ENCODE measurements around the gene SLC22A5.
"Not testable (repeated sequence)": the region's sequence is repeated elsewhere in the genome, so short reads cannot be mapped to it uniquely, and the experiment has no call there.

The SLC22A5 gene

DNA sequence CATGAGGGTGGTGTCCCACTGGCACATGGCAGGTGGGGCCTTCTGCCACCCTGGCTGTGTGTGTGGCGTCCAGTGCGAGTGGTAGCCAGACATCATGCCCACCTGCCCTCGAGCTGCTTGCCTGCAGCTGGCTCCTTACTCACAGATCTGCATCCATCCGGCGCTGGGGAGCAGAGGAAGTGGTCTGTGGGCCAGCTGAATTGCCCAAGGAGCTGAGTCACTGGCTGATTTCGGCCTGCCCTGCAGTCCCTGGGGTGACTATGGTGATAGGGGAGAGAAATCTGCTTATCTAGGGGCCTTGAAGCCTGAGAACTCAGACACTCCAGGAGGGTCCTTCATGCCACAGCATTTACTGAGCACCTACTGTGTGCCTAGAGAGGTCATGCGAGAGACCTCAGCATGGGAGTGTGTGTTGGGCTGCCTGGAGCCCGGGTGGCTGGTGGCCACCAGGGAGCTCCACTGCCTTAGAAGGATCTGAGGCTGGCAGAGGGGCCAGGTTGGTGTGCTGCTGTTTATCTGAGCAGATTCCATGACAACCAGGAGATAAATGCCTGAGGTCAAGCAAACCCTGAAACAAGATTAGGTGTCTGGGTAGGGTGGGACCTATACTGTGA is 57.1 kb downstream of the SLC22A5 start:
- peak in 1 of 2 donors; percentile 40 for DNase-seq (ENCODE audit: low read depth in 2 of 2, low spot score in 1 of 2)

DNA sequence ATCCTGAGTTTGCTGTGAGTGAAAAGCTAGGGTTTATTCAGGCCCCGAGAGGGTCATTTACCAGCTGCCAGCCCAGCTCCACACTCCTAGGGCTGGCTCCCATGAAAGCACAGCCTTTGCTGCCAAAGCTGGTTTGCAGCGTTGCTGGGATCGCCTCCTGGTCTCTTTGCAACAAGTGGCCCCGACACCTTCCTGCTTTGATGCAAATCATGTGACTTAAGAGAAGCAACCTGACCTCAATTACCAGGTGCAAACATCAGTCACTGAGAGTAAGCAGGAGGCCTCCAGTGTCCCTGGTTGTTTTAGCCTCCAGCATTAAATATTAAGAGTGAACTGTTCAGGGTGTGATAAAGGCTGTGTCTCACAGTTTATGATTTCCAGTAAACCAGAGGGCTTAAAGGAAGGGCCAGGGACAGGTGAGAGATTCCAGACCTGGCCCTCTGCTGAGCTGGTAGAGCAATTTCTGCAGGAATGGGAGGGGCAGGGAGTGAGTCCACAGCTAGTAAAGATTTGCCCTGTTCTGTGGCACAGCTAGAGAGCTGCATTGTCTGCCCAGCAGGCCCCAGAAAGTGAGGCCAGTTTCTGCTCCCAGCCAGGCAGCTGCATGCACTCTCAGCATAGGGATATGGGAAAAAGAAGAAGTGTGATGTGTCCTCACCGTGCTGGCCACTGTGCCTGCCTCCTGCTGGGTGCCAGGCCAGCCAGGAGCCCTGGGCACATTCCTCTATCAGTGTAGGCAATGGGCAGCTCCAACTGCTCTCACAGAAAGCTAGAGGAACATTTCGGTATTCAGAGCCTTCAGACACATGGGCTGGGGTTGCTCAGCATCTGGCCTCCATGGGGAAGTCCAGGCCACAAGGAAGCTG is 58.0 kb downstream of the SLC22A5 start:
- DNase-seq (ENCODE audit: low read depth in 2 of 2, low spot score in 1 of 2), result peak in 1 of 2 donors; percentile 54

DNA sequence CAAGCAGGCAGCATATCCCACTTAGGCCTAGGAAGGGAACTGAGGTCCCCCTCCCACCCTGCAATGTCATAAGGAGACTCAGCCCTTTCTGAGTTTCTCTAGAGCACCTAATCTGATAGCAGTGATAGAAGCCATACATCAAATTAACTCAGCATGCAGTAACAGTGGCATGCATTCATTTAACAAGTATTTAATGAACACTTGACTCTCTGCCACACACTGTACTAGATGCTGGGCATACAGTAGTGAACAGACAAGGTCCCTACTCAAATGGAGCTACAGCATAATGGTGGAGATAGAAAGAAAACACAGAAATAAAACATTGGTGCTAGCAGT is 58.6 kb downstream of the SLC22A5 start:
- no peak for DNase-seq (ENCODE audit: low read depth in 2 of 2, low spot score in 1 of 2)

DNA sequence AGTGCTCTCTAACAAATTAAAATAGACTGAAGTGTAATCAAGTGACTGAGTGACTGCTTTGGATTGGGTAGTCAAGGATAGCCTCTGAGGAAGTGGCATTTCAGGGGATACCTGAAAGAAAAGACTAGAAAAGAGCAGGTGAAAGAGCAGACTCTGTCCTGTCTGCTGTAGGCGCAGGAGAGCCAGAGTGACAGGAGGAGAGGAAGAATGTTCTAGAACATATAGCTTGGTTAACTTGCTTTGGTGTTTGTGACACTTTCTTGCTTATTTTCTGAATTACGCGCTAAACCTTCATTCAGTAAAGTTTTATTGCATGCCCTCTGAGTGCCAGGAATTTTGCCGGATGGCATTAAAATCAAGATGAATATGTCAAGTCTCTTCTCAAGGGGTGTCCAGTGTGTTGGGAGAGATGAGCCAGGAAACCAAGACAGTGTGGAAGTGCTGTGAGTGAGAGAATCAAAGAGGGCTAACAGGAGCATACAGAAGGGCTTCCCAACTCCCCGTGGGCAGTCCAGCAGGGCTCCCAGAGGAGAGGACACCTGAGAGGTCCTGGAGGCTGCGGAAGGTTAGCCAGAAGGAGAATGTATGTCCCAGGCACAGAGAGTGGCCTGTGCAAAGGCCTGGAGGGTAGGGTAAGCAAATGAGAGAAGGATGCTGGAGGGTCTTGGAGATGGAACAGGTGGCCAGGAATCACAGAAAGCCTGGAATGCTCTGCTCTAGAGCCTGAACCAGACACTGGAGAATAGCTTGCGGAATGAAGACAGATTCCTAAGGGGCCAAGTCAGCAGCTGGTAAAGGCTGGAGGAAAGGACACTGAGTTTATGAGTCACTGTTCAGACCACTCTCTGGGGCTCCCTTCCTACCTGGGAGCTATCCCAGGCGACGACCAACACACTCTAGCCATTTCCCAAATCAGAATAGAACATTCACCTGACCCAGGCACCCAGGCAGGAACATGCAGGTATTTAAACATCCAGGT is 59.3 kb downstream of the SLC22A5 start:
- DNase-seq (ENCODE audit: low read depth in 2 of 2, low spot score in 1 of 2), result no peak

DNA sequence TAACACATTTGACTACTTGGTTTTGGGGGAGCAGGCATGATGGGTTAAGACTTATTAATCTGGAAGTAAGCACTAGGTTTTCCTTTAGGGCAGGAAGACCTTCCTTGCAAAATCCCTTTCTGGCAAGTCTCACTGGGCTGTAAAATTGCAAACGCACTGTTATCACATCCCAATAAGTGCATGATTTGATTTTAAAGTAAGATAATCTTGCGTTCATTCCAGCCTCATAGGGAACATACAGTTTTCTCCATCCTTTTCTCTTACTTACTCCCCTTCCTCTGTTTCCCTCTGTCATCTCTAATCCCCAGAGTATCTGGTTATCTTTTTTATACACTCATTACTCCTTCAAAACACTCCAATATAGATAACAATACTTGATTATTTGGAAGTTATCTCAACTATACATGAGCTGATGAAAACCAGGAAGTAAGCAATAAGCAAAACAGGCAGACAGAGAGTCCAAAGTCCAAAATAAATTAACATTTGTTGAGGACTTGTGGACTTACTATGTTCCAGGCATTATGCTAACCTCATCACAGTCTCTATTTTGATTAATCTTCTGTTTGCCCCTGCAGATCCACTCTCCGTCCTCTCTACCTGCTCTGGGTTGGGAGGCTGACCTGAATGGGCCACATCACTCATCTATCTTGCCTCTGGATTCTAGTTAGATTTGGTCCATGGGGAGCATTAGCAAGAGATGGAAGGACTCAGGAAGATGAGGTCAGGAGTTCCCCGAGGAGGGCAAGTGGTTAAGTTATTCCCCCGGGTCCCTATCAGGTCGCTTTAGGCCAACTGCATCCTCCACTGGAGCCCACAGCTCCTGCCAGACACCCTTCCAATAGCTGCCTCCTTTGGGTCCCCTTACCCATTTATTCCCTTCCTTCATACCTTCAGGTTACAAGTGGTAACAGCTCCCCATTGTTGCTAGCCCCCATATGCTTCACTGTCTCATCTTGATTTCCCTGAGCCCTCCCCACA is 60.2 kb downstream of the SLC22A5 start:
- DNase-seq (ENCODE audit: low read depth in 2 of 2, low spot score in 1 of 2), result no peak

DNA sequence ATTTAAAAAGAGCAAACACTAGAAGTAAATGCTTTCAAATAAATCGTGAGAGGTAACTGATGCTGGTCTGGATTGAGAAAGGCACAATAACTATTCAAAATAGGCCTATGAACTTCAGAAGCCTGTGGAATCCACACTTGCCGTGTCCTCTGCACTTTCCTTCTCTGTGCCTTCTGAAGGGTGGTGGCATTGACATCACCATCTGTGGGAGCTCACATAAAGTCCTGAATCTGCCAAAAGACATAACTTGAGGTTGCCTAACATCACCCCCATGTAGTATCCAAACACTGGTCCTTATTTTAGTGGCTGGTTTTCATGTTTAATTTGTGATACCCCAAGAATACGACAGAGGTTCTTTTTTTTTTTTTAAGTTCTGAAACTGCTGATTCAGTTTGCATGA is 61.2 kb downstream of the SLC22A5 start:
- no peak for DNase-seq (ENCODE audit: low read depth in 2 of 2, low spot score in 1 of 2)

DNA sequence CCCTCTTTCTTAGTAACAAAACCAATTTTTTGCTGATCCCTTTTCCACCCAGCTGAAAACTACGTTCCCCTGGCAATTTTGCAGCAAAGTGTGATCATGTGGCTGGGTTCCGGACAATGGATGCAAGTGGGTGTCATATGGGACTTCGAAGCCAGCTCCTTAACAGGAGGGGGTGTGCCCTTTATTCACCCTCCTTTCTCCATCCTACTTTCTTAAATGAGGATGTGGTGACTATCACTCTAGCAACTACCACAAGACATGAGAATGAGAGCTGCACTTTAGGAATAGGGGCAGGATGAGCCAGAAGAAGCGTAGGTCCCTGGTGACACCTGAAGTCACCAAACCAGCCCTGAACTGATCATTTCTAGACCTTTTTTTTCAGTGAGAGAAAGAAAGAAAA is 62.1 kb downstream of the SLC22A5 start:
- no peak for DNase-seq (ENCODE audit: low read depth in 2 of 2, low spot score in 1 of 2)

DNA sequence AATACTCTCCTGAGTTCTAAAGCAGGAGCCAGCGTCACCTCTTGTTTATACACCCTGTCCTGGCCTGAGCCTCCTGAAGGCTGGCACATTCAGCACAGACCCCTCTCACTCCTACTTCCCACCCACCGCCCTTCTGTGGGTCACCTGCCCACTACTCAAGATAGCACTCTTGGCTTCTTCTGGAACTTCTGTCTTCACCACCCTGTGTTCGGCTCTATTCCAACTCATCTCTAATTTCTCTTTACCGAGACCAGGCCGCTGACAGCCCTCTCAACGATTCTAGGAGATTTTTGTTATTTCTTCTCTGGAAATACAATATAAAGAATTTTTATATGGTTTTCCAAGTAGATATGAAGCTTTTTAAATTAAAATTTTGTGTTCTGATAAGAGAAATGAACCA is 63.6 kb downstream of the SLC22A5 start:
- DNase-seq (ENCODE audit: low read depth in 2 of 2, low spot score in 1 of 2), result no peak

DNA sequence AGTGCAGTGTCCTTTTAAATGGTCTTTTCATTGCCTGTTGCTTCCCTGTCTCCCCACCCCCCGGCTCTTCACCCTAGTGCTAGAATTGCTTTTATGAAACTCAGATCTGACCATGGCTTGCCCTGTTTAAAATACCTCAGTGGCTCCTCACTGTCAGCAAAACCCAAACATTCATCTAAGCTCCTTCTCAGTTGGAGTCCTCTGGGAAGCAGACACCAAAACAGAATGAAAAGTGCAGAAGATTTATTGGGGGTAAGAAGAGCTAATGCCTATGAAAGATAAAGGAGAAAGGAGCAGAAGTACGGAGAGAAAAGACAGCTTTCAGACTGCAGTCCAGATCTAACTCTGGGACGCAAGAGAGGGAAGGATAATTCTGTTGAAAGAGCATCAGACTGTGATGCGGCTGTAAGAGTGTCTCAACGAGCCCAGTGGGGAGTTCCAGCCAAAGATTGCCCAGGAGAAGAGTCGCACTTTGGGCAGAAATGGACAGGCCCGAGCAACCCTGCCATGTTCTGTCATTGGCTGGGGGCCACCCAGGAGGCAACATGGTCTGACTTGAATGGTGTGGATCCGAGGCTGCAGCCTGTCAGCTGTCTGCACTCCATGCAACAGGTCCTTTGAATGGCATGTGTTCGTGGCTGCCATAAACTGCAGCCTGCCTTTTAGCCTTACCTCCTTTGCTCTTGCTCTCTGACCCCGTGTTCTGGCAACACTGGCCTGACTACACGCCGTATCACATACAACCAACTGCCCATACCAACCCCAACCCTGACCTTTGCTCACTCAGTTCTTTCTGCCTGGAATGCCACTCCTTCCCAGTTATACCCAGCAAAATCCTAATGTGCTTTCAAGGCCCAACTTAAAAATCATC is 65.1 kb downstream of the SLC22A5 start:
- DNase-seq (ENCODE audit: low read depth in 2 of 2, low spot score in 1 of 2), result no peak

DNA sequence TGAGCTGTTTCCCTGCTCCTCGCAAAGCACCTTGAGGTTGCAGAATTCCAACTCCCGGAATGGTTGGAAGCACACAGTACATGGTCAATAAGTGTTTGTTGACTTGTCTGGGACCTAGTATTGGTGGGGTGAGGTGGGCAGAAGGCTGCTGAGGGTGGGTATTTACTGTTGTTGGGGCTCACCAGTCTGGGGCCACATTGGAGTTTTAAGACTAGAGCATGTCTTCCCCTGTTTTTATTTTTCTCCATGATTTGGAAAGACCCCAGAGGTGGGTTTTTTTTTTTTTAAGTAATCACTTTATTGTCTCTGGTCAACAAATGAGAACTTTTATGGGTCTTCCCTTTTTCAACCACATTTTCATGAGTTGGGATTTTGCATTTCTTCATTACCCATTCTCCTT is 65.9 kb downstream of the SLC22A5 start:
- no peak for DNase-seq (ENCODE audit: low read depth in 2 of 2, low spot score in 1 of 2)

DNA sequence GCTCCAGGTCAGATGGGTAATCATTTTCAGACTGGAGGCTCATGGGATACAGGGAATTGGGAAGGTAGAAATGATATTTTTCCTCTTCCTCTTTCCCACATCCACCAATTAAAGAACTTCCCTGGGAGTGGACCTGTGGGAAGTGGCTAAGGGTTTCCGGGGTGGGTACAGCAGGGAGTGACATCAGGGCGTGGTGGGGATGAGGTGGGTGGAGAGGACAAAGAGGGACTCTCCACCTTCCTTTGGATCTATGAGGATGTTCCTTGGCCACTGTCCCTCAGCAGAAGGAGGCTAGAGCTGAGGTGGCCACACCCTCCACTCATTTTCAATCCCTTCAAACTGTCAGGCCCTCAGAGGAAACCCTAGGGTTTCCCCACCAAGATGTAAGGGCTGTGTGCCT is 66.4 kb downstream of the SLC22A5 start:
- no peak for DNase-seq (ENCODE audit: low read depth in 2 of 2, low spot score in 1 of 2)

DNA sequence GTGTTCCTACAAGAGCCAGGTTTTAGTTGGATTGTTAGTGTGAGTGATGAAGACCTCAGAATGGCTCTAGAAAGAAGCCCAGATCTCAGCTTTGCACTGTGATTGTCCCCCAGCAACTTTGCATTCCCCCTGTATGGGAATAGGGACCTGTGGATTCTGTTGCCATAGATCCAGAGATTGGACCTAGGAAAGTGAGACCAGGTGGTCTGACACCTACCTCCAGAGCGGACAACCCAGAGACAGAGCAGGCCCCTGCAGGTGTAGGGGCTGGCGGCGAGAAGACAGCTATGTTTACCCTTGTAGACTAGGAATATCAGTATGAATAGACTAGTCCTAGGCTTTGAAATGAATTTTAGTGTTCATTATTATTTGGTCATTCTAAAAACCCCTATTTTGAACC is 67.4 kb downstream of the SLC22A5 start:
- no peak for DNase-seq (ENCODE audit: low read depth in 2 of 2, low spot score in 1 of 2)

DNA sequence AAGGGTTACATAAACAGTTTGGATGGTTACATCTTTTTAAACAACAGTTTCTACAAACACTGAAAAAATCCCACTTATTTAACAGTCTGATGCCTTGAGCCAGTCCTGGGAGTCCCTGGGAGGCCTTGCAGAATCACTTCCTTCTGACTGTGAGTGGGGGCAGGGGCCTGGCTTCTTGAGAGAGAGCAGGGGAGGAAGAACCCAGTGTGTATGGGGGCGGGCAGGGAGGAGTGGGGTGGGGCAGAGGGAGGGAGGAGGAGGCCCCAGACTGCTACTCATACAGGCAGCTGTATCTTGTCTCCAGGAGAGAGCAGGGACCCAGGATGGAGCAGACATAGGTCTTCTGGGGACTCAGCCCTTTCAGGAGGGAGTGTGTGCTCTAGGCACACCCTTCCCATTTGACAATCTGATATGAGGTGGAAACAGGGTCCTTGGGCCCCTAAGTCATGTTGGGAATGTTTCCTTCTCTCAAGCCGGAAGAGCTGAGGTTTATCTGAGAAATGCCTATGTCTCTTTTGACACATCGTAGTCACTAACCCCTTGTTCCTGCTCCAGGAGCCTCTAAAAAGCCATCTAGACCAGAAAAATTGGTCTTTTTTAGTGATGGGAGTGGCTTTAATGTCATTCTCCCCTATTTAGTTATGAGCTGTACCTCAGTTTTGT is 68.2 kb downstream of the SLC22A5 start:
- peak in 1 of 2 donors; percentile 56 for DNase-seq (ENCODE audit: low read depth in 2 of 2, low spot score in 1 of 2)

DNA sequence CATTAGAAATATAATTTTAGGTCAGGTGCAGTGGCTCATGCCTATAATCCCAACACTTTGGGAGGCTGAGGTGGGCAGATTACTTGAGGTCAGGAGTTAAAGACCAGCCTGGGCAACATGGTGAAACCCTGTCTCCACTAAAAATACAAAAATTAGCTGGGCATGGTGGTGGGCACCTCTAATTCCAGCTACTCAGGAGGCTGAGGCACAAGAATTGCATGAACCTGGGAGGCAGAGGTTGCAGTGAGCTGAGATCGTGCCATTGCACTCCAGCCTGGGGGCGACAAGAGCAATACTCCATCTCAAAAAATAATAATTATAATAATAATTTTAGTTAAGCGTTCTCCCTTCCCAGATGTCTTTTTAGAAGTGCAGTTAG is 68.7 kb downstream of the SLC22A5 start:
- not testable (repeated sequence) for DNase-seq (ENCODE audit: low read depth in 2 of 2, low spot score in 1 of 2)

DNA sequence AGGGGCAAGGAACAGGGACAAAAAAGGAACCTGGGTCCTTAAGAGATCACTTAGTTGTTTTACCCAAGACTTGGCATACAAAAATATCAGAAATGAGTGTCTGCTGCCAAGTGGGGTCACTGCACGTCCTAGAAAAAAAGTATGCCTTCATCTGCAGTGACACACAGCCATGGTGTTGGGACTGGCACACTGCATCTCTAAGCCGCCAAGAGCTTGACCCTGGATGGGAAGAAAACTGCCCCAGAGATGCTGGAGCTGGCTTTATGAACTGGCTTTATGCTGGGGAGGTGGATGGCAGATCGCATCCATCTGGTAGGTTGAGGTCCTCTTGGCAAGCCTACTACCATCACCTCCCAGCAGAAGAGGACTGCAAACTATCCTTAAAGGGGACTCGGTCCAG is 69.4 kb downstream of the SLC22A5 start:
- no peak for DNase-seq (ENCODE audit: low read depth in 2 of 2, low spot score in 1 of 2)

DNA sequence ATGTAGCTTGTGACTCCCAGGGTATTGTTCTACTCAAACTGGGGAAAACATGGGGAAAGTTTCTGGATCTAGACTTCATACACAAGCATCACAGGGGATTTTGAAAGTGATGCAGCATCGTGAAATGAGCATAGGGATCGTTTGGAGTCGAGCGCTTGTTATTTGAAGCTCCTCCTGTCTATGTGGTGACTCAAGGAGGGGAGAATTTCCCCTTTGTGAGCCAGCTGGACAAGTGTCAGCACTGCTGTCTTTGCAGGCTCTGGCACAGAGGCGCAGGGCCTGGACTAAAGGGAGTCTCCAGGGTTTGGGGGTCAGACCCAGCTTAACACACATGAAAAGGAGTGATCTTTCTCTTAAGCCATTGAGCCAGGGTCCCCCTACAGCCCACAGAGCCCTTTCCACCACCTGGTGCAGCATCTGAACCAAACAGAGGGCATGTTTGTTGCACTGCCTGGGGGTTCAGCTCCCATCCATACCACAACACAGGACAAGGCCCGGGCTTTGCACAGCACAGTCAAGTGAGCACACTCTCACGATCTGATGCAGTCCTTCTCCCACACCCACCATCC is 70.1 kb downstream of the SLC22A5 start:
- DNase-seq (ENCODE audit: low read depth in 2 of 2, low spot score in 1 of 2), result no peak

DNA sequence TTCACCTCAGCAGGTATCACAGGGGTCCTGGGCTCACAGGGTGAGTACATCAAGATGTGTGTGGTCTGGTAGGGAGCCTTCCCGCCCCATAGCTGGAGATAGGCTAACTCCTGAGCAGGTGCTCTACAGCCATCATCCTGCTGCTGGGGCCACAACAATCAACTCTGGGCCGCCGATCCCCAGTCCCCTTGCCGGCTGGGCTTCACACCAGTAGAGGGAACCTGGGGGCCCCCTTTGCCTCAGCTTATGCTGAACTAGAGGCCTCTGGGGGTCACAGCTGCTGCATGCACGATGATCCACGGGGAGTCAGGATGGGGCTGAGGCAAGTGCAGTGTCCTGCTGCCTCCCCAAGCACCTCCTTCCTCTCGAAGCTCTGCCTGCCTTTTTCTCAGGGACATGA is 74.6 kb downstream of the SLC22A5 start:
- no peak for DNase-seq (ENCODE audit: low read depth in 2 of 2, low spot score in 1 of 2)
